NCI-H128 (cell line): Measurements from ENCODE around the gene KCNC4.

Source experiments
- DNase-seq: peaks from one replicate; lab custom pipeline; 2025; ENCODE audit not compliant: unreplicated experiment; lab: John Stamatoyannopoulos, UW

Gene KCNC4

GRCh38 chr1:110209715-110210603, at the start of gene KCNC4:
Gene KCNC4 (plus strand): TSS chr1:110210314. CDS start chr1:110211500, 1,186 bp downstream.
- DNase-seq: peak; percentile 48

GRCh38 chr1:110160538-110161100, 49.5 kb upstream of the KCNC4 start:
- no peak for DNase-seq

DNA sequence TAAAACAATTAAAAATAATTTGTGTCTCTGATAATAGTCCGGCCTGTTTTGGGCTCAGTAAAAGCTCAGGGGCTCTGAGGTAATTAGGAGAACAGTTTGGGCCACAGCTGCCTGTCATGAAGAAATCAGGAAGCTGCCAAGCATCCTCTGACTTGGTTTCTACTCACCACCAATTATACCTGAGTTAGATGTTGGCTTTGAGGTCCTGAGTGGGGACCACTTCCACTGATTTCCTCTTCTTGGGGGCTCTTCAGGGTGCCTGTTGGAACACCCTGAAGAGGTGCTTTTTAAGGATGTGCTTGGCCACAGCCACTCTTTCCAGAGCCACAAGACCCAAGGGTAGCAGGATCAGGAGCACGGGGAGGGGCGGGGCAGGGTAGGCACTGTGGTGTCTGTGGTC, 48.9 kb upstream of the KCNC4 start:
- DNase-seq: no peak

DNA sequence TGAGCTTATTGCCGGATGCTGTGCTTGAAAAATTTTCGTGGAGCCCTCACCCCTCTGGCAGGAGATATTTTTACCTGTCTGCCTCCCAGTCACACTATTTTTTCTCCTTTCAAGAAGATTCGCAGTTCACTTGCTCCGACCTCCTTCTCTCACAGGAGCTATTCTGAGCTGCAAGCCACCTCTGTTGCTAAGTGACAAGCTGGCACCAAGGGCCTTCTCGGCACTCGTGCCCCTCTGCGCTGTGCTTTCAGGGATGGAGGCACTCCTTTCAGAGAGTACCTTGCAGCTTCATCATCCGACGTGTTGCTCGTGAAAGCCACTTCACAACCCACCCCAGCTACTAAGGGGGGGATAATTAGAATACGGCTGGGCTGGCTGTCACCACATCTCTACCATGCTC, 48.3 kb upstream of the KCNC4 start:
- peak; percentile 45 for DNase-seq

- no peak for DNase-seq
Measured at GRCh38 chr1:110163591-110163990, 46.5 kb upstream of the KCNC4 start.

- DNase-seq: no peak
Measured at GRCh38 chr1:110164725-110165350, 45.3 kb upstream of the KCNC4 start.

- no peak for DNase-seq
Measured at GRCh38 chr1:110165761-110166231, 44.3 kb upstream of the KCNC4 start.

DNA sequence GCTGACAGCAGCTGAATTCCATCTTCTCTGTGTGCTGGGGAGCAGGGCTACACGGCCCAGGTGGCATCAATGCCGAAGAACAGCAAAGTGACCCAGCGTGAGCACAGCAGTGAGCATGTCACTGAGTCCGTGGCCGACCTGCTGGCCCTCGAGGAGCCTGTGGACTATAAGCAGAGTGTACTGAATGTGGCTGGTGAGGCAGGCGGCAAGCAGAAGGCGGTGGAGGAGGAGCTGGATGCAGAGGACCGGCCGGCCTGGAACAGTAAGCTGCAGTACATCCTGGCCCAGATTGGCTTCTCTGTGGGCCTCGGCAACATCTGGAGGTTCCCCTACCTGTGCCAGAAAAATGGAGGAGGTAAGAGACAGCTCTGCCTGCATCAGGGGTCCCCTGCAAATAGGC, 43.3 kb upstream of the KCNC4 start:
- DNase-seq: no peak

- DNase-seq: no peak
Measured at GRCh38 chr1:110170766-110171733, 39.1 kb upstream of the KCNC4 start.

- no peak for DNase-seq
Measured at GRCh38 chr1:110172001-110172400, 38.1 kb upstream of the KCNC4 start.

DNA sequence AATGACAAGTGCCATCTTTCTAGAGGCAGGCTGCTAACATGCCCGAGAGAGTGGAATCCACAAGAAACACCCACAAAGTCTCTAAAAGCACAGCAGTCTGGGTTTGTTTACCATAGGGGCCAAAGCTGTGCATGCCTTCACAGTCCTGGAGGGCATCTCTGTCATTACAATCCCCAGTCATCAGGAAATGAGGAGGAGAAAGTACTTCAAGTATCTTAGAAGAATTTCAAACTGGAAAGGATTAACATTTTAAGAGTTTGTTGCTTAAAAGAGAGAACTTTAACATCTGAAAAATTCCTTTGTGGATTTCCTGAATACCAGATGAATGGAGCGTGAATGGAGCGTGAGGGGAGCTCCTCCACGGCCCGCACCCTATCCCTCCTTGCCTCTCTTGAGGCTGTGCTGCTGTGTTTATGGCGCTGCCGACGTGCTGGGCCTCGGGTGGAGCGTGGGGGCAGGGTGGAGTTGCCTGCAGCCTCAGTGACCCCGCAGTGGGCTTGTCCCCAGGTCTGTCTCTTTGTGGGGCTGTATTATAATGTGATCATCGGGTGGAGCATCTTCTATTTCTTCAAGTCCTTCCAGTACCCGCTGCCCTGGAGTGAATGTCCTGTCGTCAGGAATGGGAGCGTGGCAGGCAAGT, 36.5 kb upstream of the KCNC4 start:
- DNase-seq: no peak

DNA sequence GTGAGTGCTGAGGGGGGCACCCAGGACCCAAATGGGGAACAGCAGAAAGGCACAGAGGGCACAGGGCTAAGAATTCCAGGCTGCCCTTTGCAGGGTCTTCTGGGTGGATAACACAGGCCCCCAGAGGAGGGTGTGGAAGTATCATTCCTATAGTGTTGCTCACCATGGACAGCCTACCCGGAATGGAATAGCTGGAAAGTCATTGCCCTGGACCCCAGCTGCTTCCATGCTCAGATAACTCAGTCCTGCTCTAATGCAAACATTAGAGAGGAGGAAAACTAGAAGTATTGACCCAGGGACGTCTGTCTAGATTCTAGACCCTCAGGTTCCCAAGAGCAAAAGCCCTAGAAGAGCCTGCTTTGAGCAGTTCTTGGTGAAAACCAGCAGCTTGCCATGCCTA, 35.2 kb upstream of the KCNC4 start:
- no peak for DNase-seq

- DNase-seq: peak; percentile 60
Measured at GRCh38 chr1:110176299-110176956, 33.7 kb upstream of the KCNC4 start.

DNA sequence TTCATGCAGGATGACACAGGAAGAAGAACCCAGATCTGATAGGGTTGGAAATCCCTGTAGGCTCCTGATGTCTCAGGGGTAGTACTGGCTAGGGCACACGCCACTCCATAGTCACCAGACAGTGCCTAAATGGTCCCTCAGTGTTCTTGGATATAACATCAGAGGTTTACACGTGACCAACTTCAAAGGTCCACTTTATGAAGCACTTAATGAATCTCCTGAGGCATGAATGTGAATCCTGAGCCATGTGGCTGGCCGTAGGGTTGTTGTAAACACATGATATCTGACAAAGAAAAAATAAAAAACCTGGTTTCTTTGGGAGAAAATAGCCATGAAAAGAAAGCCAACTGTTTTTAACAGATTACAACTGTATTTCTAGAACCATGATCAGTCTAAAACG, 32.3 kb upstream of the KCNC4 start:
- no peak for DNase-seq

GRCh38 chr1:110183642-110184167, 26.4 kb upstream of the KCNC4 start:
- DNase-seq: no peak

- no peak for DNase-seq
Measured at GRCh38 chr1:110184446-110184845, 25.7 kb upstream of the KCNC4 start.

- peak; percentile 56 for DNase-seq
Measured at GRCh38 chr1:110185181-110185580, 24.9 kb upstream of the KCNC4 start.

DNA sequence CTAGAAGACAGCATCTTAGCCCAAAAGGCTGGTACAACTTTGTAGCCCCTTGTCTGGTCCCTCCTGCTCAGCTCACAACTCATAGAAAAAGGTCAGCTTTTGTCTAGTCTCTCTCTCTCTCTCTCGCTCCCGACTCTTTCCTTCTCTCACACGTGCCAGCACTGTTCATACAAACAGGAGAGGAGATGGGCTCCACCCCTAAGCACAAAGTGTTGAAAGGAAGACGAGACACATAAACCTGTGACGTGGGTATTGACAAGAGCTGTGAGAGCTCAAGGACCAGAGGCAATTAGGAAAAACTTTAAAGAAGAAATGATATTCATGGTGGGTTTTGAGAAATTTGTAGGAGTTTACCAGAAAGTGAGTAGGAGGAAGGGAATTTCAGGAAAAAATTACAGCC, 23.6 kb upstream of the KCNC4 start:
- no peak for DNase-seq

DNA sequence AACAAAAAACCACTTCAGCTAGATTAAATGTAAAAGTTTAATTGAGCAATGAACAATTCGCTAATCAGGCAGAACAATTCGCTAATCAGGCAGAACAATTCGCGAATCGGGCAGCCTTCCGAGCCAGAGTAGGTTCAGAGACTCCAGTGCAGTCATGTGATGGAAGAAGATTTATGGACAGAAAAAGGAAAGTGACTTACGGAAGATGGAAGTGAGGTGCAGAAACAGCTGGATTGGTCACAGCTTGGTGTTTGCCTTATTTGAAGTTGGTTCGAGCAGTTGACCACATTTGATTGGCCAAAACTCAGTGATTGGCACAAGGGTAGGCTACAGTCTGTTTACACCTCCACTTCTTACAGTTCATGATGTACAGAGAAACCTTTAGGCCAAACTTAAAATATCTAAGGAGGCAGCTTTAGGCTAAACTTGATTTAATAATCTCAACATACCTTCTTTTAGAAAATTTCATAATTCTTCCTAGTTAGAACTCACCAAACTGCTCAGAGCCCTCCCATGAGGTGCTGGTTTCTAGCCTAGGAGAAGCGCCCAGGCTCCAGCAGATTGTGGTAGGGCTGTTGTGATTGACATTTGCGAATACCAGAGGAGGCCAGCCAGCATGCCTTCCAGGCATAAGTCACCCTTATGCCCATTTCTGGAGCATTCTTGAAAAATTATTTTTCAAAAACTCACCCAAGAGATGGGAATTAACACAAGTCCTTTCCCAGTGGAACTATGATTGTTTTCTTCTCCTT, 22.8 kb upstream of the KCNC4 start:
- no peak for DNase-seq
